DMS79 treated with DMSO at 0.1 percent for 48 hours (cell line): ENCODE data around the gene MIR17HG.
A peak's percentile ranks its signal among the peaks of the same experiment; 100 is the strongest.
"Not testable (repeated sequence)": the region's sequence is repeated elsewhere in the genome, so short reads cannot be mapped to it uniquely, and the experiment has no call there.

Experiments used
- DNase-seq: peaks from one replicate; lab custom pipeline; 2025; lab: John Stamatoyannopoulos, UW

The MIR17HG gene

DNA sequence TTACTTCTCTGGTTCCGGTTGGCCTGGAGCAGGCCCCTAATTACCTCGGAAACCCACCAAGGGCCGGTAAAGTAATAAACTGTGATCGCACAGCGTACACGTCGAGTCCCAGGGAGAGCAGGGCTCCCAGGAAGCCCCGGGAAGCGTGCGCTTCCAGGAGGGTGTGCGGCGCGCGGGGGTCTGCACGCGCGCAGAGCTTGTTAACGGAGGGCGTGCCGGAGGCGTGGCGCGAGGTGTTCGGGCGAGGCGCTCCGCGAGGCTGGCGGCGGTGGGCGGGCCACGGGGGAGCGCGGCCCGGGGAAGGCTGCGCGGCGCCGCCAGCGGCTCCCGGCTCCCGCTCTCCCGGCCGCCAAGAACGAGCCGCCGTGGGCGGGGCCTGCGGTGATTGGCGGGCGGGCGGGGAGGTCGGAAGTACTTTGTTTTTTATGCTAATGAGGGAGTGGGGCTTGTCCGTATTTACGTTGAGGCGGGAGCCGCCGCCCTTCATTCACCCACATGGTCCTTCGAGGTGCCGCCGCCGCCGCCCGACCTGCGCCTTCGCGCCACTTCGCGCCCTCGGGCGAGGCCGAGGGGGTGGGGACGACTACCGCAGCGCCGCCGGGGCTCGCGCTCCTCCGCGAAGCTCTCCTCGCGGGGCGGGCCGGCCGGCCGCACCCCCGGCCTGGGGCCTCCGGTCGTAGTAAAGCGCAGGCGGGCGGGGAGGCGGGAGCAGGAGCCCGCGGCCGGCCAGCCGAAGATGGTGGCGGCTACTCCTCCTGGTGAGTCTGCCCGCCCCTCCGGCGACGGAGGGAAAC lies at the start of gene MIR17HG:
TSS of gene MIR17HG (plus strand) at position 486 of the 794 bp plus-strand sequence.
- DNase-seq: peak; percentile 97

DNA sequence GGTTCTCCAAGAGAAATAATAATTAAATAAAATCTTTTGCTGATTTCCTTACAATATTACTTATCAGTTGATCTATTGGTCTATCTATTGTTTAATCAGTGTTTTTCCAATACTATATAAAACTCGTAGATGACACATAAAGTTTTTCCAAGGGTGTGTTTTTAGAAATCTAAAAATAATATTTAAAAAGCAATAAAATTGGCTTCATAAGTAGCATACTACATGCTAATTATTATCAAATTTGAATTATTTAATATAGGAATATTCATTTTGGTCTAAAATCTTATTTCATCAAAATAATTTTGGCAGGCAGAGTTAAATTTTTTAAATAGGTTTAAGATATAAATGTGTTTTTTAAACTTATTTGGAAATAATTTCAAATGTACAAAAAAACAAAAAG lies 49.4 kb upstream of the MIR17HG start:
- no peak for DNase-seq

DNA sequence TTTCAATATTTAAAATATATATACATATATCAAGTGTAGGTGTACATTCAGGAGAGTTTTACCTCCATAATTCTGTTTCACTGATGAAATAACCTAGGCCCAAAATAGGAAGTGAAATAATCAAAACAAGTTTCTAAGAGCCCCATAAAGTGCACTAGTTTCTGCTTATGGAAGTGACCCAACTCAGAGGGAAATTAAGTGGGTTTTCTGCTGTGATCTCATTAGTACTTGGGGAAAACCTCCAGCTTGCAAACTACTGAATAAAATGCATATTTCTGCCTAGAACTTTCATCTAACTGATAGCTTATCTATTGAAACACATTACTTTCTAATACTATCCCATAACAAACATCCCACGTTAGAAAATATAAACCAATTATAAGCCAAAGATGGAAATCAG lies 45.4 kb upstream of the MIR17HG start:
- no peak for DNase-seq

DNA sequence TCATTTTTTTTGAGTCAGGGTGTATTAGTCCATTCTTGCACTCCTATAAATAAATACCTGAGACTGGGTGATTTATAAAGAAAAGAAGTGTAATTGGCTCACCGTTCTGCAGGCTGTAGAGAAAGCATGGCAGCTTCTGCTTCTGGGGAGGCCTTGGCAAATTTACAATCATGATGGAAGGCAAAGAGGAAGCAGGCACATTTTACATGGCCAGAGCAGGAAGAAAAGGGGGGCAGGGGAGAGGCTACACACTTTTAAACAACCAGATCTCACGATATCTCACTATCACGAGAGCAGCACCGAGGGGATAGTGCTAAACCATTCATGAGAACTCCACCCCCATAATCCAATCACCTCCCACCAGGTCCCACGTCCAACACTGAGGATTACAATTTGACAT lies 44.5 kb upstream of the MIR17HG start:
- no peak for DNase-seq

DNA sequence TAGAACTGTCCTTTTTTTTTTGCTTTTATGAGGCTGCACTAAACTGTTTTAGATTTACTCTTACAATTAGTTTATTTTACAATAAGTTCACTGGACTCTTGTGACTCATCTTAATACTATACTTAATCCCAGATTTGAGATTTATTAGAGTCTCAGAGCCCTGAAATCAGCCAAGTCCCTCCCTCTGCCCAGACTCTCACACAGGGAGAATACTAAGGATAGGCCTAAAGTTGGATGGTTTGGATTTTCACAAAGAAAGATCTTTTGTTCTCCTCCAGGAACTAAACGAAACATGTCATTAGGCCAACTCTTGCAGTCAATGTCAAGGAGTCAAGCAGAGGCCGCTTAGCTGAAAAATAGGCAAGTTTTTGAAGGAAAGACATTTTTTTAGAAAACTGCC lies 42.7 kb upstream of the MIR17HG start:
- no peak for DNase-seq

DNA sequence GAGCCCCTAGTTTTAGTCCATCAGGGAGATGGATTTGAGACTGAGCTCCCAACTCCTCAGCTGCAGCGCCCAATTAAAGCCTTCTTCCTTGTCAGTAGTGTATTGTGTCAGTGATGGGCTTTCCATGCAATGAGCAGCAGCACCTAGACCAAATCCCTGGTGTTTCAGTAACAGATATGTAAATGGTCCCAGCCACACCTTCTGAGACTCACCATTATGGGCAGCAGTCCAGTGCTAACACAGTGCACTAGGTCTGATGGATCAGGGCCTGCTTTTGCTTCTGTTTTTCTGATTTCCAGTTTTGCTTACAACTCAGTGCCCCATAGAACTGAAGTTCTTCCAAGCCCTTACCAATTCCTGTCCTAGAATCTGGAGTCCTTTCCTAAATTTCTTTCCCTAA lies 41.8 kb upstream of the MIR17HG start:
- no peak for DNase-seq

DNA sequence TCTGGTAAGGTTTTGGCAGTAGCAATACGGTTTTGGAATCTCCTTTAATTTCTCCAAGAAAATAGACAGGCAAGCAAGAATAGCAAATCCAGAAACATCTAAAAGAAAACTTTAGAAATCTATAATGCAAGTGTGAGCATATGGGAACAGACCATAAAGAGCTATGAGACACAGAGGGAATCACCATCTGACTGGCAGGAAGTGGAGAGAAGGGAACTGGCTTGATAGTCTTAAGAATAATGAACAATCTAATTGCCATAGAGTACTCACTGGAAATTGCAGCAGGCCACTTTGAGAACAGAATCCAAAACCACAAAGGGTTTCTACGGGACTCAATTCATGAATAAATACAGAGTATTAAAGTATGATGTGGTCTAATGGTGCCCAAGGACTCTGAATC lies 39.6 kb upstream of the MIR17HG start:
- no peak for DNase-seq

DNA sequence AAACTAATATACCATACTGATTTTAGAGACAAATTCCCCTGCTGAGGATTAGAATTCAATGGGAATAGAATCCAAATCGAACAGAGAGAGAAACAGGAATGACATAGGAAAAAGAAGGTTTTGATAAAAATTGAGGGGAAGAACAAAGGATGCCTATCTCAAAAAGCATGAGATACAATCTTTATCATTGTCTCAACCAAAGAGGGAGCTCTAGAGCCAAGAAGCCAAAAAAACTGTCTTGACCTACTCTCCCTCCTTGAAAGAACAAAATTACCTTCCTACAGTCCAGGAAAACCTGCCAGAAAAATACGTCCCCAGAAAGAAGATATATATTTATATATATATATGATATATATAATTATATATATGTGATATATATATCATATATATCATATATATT lies 39.2 kb upstream of the MIR17HG start:
- DNase-seq: no peak

DNA sequence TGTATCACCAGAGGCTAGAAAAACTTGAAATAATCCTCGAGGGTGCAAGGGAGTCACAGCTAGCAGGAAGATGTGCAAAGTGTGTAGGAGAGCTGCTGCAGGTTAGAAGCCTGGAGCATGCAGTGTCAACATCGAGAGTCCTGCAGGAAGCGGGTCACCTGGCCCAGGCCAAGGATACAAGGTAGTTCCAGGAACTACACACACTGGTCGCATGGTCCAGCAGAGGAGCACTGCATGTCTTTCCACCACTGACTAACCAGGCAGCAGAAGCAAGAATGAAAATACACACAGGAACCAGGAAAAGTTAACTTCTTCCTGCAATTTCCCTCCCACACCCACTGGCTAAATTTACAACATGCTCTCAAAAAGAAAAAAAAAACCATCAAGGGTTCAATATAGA lies 36.0 kb upstream of the MIR17HG start:
- no peak for DNase-seq

DNA sequence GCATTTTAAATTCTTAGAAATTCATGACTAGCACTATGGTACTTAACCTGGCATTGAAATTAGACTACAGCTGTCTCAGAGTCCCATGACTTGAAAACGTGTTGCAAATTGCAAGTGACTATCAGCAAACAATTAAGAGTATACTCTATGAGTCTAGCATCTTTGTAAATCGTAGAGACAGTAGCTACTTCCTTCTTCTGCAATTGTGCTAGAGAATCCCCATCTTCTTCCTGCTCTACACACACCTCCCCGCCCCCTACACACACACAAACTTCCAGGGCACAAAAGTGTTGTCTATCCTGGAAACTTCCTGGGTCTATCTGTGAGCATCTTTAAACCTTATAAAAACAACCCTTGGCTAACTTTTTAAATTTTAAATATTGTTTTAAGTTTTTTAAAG lies 35.2 kb upstream of the MIR17HG start:
- DNase-seq: no peak

DNA sequence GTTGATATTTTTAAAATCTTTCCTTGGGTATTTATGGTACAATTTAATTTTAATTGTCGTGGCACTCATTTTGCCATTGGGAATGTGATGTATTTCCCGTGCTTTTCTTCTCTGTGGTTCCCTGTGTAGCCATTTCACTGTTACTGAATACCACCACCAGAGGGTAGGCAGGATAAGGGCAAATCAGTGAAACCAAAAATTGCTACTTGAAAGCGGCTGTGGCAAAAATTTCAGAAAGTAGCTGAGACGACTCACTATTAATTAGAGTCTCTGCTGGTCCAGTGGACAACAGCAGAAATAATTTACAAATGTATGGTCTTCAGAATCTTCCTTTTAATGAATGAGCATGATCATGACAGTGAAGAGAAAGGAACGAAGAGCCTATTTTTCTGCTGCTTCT lies 34.4 kb upstream of the MIR17HG start:
- DNase-seq: no peak

DNA sequence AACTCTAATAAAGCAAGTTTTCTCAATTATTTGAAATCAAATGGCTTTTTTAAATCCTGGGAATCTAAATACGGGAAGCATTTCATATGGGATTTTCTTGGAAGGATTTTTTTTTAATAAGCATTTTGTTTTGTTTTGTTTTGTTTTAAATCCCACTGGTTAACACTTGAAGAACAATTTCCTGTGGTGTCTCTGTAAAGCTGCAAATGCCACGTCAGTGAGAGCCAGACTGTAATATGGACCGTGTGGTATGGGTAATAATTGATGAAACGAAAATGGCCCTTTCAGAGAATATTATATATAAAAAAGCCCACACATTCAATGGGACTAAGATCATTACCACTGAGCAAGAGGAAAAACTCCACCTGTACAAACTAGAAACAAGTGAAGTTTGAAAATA lies 33.9 kb upstream of the MIR17HG start:
- no peak for DNase-seq

DNA sequence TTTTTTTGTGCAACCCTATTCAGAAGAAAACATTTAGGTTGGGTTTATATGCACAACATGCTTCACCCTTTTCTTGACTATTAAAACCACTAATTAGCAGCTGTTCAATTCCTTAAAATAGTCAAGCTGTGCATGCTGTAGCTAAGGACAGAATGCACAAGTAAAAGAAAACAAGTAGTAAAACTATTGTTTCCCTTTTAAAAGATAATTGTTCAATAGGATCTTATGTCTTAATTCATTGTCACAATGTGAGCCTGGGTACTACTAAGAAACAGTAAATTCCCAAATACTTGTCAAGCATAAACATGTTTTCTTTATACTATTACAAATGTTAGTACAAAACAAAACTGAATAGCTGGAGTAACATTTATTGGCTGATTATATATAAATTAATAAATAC lies 32.6 kb upstream of the MIR17HG start:
- DNase-seq: no peak

DNA sequence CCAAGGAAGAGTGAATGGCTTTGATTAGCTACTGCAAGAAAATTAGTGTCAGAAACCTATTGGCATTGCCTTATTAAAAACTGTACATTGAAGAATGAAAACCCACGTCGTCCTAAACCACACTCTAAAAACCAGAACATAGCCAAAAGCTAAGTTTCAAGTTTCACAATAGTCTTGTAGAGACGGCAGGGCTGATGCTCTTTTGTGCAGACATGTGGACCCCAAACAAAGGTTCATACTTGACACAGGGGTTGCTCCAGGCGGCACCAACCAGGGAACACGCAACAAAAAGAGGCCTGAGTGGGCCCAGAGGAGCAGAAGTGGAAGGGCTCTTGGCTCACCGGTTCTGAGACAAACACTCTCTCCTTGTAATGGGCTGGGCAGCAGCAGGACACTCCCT lies 28.6 kb upstream of the MIR17HG start:
- no peak for DNase-seq

DNA sequence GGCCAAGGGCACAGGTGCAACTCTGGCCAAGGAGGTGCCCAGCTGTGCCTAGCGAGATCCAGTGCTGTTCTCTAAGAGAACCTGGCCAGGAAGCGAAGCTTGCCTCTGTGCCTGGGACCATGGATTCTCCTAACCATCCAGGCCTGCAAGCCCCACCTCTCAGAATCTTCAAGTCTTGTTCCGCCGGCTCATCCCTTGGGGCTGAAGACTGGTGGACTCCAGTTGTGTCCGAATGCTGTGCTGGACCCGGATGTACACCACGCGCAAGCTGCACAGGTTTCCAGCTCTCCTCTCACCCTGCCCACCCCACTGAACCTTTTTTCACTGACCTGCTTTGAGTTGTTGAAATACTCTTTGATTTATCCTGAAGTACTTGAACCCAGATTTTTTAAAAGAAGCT lies 27.5 kb upstream of the MIR17HG start:
- no peak for DNase-seq

DNA sequence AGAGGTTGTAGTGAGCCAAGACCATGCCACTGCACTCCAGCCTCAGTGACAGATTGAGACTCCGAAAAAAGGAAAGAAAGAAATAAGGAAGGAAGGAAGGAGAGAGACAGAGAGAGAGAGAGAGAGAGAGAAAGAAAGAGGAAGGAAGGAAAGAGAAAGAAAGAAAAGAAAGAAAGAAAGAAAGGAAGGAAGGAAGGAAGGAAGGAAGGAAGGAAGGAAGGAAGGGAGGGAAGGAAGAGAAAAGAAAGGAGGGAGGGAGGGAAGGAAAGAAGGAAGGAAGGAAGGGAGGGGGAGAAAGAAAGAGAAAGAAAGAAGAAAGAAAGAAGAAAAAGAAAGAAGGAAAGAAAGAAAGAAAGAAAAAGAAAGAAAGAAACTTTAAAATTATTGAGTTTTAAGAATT lies 26.5 kb upstream of the MIR17HG start:
- not testable (repeated sequence) for DNase-seq

DNA sequence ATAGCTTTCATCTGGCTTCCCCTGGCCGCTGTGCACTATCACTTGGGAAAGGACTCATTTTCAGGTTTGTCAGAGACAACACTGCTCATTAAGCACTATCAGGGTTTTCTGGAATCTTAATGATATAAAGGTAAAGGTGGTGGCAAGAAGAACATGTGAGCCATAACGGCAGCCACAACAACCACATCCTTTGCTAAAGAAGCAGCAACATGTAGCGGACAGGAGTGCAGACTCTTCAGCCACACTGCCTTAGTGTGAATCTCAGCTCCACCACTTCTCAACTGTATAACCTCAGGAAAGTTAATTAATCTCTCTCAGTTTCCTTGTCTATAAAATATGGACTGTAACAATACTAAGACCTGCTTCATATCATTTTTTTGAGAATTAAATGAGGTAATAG lies 24.1 kb upstream of the MIR17HG start:
- no peak for DNase-seq

DNA sequence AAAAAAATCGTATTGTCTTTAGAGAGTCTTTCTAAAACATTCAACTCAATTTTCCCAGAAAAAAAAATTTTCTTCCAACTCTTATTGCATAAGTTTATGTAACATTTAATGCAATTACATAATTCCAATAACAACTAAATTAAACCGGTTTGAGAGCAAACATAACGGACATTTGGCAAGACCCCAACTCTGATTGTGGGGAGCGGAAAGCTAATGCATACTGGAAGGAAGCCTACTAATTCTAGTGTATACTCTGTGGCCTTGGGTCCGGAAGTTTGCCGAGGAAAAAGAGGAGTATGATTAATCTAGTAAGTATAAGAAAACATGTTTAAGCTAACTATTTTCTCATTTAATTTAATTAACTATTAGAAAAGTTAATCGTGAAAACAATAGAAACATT lies 21.3 kb upstream of the MIR17HG start:
- DNase-seq: no peak

DNA sequence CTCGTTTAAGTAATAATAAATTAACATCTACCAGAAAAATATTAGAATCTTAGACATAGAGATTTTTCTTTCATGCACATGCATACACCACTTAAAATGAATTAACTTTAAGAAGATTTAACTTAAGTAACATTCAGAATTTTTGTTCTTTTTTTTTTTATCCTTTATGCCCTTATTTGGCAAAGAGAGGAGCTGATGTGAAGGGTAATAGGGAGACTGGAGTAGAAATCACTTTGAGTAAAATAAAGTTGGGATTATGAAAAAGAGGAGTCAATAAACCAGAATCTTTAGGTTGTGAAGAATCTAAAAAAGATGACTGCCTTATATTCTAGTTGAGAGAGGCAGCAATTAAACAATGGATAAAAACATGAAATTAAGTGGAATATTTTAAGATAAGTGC lies 18.8 kb upstream of the MIR17HG start:
- DNase-seq: no peak

DNA sequence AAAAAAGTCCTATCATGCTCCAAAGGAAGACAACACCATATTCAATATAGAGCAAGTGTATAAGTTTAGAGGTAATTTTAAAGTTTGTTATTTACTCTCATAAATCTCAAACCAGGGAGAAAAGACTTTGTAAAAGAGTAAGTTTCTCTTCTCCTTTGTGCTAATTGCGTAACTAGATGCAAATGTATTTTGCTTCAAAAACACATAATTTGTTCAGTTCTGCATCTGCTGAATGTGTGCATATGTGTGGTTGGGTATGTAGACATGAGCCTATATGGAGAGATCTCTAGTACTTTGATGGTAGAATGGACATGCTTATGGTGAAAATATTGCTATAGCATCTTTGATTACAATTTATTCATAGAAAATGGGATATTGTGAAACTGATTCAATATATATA lies 17.8 kb upstream of the MIR17HG start:
- no peak for DNase-seq

DNA sequence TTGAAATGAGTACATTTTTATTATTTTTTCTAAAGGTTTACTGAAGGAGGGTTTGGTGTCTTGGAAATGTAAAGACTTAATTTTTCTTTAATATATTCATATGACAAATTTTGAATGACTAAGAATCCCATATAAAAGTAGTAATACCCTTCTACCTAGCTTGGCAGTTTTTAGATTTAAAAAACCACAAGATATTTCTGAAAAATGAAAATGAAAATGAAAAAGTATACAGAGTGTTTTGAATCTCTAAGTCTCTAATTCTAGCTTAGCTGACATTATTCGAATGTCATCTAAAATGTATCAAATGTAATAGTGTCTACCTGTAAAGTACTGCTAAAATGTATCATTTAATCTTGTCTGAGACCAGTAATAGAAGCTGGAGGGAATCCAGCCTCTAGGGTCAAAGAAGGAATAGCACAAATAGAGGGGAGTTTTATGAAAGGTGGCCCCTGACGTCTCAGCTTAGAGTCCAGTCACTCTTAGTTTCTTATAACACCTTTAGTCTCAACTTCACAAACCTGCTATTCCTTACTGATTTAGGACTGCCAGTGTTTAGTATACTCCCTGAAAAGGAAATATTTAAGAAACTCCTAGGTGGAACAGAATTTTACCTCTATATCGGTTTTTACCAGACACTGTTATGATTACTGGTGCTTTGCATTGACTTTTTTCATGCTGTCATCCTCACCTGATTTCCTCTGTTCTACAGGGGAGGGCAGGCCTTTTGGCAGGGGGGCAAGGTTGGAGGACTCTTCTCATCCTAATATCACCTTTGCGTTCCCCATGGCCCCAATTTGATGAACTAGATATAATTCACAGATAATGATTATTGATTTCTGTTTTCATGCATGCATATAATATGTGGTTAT lies 16.2 kb upstream of the MIR17HG start:
- DNase-seq: no peak

DNA sequence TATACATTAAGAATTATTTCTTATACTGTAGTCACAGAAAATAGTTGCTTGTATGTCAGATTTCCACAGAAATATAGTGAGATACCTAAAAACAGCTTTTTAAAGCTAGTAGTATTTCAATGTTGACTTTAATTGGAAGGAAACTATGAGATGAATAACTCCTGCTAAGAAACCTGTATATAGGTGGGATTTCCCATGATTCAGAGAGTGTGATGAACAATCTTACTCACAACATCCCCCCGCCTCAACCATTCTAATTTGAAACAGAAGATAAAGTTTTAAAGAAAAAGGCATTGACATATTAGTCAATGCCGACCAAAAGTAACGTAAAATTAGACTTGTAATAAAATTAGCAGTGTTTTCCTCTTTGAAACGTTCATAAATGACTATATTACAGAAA lies 1.4 kb upstream of the MIR17HG start:
- DNase-seq: no peak

DNA sequence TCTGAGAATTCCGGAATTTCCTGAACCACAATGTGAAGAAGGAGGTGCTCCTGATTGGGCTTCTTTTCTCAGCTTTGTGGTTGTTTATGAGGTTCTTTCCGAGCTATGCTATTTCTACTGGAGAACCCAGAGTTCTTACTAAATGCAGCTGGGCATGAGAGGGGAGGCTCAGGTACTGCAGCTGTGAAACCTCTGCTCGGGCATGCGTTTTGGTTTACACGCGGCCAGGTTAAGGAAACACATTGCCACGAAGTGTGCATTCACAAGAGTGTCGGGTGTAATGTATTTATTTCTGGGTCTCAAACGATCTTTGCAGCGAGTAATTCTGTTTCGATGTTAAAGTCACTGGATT lies 661 bp upstream of the MIR17HG start:
- peak; percentile 88 for DNase-seq
